ENCODE results near the gene ZNF358.

Gene ZNF358

GRCh38 chr19:7562646-7563393, 46.9 kb downstream of the ZNF358 start:
- DNase-seq: no peak

- no peak for DNase-seq
Measured at GRCh38 chr19:7564866-7565265, 49.0 kb downstream of the ZNF358 start.

DNA sequence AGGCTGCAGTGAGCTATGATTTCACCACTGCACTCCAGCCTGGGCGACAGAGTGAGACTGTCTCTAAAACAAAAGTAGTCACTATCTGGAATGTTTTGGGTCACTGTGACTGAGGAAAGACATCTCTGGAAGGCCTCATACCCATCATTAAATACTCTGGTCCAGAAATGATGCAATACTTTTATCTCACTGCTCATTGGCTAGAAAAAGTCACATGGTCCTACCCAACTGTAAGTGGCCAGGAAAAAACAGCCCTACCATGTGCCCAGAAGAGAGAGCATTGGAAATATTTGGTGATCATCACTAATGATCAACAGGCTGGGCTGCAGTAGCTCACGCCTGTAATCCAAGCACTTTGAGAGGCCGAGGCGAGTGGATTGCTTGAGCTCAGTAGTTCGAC, 49.4 kb downstream of the ZNF358 start:
- DNase-seq: no peak

All from NCI-H774 (cell line).